HG03558 (cell line): ENCODE data around the gene RHBDD3.
"Not testable (repeated sequence)": the region's sequence is repeated elsewhere in the genome, so short reads cannot be mapped to it uniquely, and the experiment has no call there.

ENCODE experiments used
- ATAC-seq: cut with Tn5 transposase; IDR thresholded peaks from one replicate; pipeline ENCODE4 v1.9.1; 2021; ENCODE audit warnings: moderate number of reproducible peaks; ENCODE audit not compliant: unreplicated experiment; ENCODE audit errors: extremely low read depth

The RHBDD3 gene

DNA sequence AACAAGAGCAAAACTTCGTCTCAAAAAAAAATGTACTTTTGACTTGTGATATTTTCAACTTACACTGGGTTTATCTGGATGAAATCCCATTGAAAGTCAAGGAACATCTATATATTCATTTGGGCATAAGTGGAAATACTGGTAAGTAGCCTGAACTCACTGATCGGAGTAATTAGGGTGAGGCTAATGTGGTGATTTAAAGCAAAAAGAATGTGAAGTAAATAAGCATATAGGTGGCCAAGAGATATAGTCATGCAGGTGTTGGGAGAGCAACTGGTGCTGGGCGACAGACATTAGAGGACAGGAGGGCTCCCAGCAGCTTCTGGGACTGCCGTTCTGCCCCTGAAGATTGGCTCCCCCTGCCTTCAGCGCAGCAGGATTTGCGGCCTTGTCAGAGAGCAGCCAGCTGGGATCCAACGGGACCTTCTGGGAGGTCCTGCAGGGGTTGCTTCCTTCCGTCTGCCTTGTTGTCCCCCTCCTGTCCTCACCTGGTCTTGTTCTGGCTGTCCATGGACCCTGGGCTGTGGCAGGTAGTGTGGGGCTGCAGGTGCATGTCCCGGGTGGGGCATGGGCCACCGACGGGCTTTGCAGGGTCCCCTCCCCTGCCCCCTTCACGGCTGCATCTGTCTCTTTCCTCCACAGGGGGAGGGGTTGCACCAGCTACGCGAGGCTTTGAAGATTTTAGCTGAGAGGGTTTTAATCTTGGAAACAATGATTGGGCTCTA is 14.1 kb downstream of the RHBDD3 start:
- no peak for ATAC-seq

DNA sequence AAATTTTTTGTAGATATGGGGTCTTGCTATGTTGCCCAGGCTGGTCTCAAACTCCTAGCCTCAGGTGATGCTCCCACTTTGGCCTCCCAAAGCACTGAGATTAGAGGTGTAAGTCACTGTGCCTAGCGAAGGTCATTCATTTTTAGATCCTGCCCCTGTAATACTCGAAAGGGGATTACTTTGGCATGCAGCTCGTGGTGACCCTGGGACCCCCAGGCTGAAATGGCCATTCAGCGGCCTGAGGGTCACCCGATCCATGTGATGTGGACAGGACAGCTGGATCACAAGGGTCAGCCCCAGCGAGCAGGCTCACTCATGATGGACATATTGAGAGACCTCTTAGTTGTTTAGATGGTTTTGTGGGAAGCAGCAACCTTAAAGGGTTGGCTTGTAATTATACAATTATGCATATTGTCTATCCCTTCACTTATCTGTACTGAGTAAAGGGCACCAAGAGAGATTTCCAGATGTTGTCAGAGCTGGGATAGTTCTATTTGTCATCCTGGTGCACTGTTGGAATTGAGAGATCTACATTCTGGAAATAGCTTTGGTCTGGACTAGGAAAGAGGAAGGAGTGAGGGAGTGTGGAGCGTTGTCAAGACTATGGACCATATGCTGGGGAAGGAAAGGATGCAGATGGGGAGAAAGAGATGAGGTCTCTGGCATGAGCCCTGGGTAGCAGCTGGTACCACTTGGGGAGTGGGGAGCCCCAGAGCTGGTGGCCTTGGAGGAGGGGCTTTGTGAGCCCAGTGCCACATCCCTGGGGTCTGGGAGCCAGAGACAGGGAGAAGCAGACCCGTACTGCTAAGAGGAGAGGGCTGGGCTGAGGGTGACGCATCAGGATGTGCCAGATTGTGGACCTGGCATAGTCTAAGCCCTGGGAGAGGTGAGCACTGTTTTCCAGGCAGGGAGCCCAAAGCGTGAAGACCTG is 15.5 kb downstream of the RHBDD3 start:
- ATAC-seq, result no peak

DNA sequence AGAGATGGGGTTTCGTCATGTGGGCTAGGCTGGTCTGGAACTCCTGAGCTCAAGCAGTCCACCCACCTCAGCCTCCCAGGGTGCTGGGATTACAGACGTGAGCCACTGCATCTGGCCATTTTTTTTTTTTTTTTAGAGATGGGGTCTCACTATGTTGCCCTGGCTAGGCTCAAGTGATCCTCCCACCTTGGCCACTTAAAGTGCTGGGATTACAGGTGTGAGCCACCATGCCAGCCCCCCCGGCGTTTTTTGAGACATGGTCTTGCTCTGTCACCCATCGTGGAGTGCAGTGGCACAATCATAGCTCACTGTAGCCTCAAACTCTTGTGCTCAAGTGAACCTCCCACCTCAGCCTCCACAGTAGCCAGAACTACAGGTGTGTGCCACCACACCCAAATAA is 16.5 kb downstream of the RHBDD3 start:
- ATAC-seq, result no peak

DNA sequence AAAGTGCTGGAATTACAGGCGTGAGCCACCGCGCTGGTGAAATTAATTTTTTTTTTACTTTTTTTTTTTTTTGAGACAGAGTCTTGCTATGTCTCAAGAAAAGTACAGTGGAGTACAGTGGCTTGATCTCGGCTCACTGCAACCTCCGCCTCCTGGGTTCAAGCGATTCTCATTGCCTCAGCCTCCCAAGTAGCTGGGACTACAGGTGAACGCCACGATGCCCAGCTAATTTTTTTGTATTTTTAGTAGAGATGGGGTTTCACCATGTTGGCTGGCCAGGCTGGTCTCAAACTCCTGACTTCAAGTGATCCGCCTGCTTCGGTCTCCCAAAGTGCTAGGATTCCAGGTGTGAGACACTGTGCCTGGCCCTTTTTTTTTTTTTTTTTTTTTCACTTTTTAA is 19.9 kb downstream of the RHBDD3 start:
- ATAC-seq, result not testable (repeated sequence)

DNA sequence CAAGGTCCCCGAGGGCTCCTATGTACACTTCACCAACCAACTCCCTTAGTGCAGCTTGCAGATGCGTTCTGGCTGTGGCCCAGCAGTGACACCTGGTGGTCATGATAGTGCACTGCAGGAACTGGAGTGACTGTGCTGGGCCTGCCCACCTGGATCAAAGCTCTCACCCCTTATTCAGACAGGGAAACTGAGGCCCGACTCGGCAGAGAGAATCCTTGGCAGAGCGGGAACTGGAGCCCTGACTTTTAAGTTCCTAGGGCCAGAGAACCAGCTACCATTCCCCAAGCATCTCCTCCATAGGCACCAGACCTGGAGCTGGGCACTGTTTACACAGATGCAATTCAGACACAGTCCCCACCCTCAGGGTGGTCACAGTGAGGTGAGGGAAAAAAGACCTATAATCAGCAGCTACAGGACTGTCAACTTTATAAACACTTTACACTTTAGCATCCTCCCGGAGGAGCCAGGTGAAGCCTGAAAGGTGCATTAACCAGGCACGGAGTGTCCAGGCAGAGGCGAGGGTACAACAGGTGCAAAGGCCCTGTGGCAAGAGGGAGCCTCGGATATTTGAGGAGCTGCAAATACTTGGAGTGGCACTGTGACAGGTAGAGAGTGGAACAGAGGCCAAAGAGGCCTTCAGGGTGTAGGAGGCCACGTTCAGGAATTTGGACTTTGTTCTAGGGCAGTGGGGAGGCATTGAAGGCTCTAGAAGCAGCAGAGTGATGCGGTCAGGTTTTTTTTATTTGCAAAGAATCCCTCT is 22.0 kb downstream of the RHBDD3 start:
- no peak for ATAC-seq

GRCh38 chr22:29244785-29245625 is 22.8 kb downstream of the RHBDD3 start:
- ATAC-seq, result no peak

- no peak for ATAC-seq
Observed at GRCh38 chr22:29243874-29244446, 23.8 kb downstream of the RHBDD3 start.

DNA sequence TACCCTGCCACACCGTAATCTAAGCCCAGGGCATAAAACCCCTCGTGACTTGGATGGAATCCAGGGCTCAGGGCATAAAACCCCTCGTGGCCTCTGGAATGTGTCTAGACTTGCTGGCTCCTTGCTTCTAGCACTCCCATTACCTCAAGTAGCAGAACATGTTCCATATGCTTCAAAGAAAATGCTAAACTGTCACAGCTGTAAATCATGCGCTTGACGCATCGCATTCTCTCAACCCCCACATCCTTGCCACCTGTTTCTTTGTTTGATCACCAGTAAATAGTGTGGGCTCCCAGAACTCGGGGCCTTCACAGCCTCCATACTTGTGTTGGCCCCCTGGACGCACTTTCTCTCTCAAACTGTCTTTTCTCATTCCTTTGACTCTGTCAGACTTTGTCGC is 27.3 kb downstream of the RHBDD3 start:
- not testable (repeated sequence) for ATAC-seq

GRCh38 chr22:29233277-29233877 is 34.4 kb downstream of the RHBDD3 start:
- no peak for ATAC-seq

DNA sequence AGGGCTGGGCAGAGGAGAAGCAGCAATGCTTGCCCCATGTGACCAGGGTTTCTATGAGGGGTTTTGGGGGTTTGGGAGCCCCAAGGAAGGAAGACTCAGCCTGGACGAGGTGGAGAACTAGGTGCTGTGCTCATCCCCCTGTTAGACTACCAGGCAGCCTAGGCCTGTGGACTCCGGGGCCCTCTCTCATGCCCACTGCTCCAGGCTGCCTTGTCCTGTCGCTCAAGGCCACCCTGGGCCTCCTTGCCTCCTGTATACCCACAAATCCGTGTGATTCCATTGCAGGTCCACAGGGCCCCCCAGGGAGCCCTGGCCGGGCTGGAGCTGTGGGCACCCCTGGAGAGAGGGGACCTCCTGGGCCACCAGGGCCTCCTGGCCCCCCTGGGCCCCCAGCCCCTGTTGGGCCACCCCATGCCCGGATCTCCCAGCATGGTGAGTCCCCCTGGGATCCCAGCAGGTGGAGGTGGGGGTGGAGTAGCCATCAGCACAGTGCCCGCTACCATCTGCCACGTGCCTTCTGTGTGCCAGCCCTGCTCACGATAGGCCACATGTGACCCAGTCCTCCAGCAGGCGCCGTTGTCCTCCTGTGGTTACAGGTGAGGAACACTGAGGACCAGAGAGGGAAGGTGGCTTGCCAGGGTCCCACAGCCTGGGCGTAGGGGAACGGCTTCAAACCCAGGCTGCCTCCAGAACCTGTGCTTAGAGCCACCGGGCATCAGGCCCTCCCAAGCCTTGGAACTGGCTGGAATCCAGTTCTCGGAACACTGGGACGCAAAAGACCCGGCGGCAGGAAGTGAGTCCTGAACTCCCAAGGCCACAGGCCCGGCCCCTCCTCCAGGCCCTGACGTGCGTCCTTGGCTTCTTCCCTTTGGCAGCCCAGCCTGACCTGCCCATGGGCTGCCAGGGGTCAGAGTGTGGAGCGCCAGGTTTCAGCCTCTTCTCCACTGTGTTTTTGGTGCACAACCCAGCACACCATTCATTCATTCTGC is 35.5 kb downstream of the RHBDD3 start:
- ATAC-seq, result no peak

DNA sequence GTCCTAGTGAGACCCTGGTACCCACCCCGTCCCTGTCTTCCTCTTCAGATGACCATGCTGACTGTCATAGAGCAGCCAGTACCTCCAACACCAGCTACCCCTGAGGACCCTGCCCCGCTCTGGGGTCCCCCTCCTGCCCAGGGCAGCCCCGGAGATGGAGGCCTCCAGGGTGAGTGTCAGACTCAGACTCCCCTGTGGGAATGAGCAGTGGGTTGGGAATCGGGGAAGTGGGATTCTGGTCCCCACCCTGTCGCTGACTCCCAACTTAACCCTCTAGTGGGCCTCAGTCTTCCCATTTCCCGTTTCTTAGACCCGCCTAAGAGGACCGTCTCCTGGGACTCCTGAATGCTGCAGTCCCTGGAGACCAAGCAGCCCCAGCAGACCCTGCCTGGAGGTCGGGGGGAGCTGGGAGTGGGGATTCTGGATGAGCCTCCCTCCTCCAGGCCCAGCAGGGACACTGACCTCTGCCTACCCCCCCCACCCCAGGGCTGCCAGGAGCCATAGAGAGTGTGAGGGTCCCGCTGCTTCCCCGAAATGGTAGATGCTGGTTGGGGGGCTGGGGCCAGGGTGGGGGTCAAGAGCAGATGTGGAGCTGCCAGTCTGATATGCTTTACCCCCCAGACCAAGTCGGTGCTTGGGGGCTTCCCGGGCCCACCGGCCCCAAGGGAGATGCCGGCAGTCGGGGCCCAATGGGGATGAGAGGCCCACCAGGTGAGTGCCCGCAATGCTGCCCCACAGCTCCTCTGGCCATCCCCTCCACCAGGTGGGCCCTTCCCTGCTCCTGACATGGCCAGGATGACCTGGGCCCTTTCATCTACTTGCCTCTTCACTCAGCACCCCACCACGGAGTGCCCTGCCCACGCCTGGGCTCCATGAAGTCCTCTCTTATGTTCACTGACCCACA is 36.6 kb downstream of the RHBDD3 start:
- ATAC-seq, result no peak

- no peak for ATAC-seq
Observed at GRCh38 chr22:29226351-29226981, 41.3 kb downstream of the RHBDD3 start.

DNA sequence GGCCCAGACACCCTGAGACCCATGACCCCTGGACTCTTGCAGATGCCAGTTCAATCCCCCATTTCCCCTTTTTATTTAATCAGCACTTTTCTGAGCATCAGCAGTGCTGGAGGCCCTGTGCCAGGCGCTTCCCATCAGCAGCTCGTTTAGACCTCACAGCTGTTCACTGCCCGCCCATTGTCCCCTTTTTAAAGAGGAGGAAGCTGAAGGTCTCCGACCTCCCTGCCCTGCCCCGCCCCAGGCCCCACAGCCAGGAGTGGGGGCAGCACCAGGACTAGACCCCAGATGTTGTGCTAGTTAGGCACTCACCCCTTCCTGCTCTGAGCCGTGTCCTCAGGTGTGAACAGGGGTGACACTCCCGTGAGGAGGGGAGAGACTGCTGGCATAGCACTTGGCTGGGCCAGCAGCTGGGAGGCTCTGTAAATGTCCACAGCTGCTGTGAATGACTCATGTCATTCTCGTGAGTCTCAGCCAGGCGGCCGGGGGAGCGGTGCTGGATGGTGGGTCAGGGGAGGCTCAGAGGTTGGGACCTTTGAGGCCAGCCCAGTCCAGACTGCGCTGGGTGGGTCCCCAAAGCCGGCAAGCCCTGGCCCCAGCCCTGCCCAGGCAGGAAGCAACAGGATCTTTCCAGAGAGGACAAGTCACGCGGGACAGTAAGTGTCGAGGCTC is 42.2 kb downstream of the RHBDD3 start:
- ATAC-seq, result no peak

DNA sequence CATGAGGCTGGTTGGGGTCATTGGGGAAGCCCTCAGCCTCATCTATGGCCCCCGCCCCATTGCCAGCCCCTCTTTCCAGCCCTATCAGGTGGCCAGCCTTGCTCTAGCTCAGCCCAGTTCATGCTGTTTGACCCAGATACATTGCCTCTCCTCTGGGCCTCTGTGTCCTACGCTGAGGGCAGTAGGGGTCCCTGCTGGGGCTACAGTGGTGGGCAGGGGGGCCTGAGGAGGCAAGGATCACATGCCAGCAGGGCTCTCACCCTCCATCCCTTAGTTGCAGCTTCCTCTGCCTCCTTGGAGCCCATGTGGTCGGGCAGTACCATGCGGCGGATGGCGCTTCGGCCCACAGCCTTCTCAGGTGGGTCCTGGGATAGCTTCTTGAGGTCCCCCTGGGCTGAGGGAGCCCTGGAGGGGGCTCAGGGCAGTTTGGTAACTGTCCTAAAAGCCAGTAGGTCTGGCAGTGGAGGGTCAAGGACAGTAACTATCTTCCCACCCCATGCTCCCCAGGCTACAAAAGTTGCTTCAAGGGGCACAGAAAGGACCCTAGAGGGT is 42.8 kb downstream of the RHBDD3 start:
- ATAC-seq, result no peak

DNA sequence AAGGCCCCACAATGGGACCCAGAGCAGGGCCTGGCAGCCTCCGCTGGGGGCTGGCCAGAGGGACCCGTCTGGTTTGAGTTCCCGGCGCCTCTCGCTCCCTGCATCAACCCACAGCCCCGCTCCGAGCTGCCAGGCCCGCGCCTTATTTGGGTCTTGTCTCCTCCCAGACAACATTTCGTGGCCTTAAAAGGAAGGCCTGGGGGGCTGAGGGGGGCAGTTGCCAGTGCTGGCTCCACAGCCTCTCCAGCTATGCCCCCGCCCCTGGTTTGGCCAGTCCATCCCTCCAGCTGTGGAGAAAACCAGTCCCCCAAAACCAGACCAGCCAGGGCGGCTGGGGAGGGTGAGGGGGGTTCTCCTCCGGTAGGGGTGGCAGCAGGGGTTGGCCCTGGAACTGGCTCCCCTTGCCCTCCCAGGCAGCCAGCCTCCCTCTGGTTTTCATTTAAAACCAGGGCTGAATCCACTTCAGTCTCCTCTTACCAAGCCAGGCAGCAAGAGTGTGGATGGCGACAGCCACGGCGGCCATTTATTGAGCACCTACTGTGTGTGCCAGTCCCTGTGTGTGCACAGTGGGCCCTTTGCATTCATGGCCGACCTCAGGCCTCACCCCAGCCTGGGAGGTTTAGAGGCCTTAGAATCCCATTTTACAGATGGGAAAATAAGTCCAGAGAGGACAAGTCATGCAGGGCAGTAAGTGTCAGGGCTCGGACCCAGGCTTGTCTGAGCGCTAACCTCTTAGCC is 43.5 kb downstream of the RHBDD3 start:
- no peak for ATAC-seq
